Epithelial cell of prostate (primary cell): ENCODE measurements around the gene UMAD1.
A peak's percentile ranks its signal among the peaks of the same experiment; 100 is the strongest.

ENCODE experiments used
- DNase-seq: peaks from one replicate; pipeline ENCODE4 v3.0.0-alpha.2; 2011; ENCODE audit warnings: low read depth, low spot score
- H3K27ac ChIP-seq: fragments of 450-650 bp; 2 replicates; pipeline ENCODE4 v1.5.1; 2017; ENCODE audit warnings: mild to moderate bottlenecking

Gene UMAD1

DNA sequence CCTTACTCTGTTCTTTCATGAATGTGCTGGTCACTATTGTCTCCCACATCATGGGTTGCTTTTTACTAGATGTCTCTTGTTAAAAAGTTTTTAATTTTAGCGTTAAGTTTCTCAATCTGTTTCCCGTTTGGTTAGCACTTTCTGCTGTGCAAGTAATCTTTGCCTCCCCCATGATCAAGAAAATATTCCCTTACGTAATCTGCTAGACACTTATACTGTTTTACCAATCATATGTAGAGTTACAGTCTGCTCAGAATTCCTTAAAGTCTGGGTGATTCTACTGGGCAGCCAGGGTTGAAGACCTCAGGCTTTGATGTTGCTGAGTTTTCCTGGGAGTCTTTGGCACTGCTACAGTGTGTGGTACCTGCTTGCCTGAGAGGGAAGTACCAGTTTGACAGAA, 116.0 kb downstream of the UMAD1 start:
- no peak for DNase-seq
- H3K27ac ChIP-seq = no peak overlapping the region

DNA sequence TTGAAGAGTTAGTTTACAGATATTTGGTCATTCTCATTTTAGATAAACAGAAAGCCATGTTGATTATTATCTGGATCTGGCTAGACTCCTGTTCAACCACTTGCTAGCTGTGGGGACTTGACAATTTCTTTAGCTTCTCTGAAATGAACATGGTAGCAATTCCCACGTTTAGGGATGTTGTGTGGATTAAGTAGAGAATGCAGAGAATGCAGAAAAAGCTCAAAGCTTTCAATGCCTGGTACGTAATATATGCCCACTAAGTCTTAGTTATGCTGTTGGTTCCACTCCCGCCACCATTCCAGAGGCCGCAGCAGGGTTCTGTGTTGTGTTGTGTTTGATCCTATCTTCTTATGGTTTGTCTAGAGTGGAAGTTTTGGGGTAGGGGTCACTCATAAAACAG, 117.0 kb downstream of the UMAD1 start:
- DNase-seq = no peak
- H3K27ac ChIP-seq = no peak overlapping the region

DNA sequence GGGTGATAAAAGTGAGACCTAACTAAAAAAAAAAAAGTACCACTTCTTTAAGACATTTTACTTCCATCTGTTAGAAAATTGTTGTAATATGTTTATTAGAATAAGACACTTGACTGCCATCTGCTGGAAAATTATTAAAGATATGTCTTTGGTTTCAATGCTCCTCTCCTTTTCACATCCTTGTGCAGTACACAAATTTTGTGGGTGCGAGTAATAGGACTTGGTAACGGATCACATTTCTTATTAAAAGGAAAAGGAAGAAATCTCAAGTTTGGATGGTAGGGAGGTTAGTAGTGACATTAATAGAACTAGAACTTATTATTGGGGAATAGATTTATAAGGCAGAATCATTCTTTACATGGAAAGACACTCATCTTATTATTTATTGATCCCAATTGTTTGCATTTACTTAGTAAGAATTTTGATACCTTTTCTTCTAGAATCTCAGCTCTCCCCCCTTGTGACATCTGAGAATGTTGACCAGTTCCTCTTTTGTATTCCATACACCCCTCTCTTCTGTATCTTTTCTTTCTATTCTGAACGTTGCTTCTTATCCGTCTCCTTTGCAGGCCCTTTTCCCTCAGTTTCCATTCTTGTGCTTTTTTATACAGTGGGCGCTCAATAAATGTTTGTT, 120.9 kb downstream of the UMAD1 start:
- H3K27ac ChIP-seq = peak overlapping the region; percentile 67
- no peak for DNase-seq

DNA sequence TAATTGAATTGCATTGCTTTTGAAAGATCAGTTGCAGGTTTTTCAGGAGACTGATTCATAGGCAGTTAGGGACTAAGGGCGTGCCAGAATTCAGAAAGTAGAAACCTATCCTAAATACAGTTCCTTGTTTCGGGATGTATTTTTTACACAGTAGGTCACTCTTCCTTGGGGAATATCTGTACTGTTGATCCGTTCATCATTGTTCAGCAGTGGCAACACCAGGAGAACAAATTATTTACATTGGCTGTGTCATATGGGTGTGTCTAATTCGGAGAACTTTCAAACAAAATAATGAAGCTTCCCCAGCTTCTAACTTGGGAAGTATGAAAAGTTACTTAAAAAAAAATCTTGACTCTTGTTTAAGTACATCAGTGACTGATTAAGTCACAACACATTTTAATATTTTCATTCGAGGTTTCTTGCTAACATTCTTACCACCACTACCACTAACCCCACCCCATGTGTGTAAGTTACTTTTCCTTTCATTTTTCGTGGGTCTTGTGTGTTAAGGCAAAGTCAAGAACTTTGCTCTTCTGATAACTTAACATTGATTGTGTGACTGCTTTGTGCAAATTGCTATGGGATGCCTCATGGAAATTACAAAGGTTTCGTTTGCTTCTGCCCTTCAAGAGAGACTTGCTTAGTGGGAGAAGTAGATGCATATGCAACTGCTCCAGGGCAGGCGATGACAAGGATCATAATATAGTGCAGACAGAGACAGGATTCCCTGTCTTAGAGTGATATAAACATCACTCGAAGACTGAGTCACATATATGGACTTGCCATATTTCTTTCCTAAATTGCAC, 121.6 kb downstream of the UMAD1 start:
- DNase-seq = peak; percentile 12
- peak overlapping the region; percentile 67 for H3K27ac ChIP-seq

DNA sequence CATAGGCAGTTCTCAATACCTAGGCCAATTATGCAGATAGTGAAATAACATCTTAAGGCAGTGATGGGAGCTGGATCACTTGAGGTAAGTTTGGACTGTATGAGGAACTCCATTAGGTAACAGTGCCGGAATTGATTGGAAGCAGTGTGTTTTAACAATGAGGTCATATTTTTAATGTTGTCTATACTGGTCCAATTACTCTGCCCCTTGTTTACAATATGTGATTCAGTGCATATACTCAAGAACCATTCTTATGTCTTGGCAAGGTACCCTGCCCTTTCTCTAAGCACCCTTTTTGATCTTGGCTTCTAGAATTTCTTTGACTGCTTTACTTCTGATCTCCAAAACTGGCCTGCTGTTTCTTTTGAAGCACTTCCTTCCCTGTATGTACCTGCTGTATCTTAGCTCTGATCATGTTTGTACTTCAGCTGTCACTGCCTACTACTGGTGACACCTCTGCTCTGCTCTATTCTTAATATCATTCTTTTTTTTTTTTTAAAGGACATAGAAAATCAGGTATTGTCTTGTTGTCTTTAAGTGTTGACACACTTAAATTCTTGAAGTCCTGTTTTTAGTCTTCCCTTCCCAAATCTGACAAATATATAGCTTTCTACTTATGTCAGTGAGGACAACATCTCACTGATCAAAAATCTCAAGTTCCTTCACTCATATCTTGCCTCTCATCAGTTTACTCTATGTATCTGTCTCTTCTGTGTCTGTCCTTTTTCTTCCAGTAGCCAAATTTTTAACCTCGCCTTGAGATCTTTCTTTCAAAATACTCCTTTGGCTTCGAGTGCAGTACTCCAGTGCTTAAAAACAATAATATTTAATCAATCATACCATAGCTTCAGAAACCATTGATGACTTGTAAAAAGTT, 124.2 kb downstream of the UMAD1 start:
- DNase-seq = peak; percentile 16
- H3K27ac ChIP-seq = peak overlapping the region; percentile 51

DNA sequence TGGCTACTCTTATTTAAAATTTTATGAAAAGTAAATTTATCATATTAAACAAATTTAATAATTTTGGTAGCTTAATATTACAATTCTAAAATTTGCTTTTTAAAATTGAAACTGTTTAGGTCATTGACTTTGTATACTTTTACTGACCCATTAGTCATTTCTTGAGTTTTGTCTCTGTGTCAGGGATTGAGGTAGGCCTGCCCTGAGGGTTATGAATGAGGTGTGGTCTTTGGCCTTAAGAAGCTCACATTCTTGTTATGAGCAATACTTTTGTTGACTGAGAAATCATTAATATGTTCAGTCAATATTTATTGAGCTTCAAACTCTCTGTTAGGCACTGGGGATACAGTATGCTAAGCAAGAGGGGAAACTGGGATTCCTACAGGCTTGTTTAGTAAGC, 124.9 kb downstream of the UMAD1 start:
- peak overlapping the region; percentile 51 for H3K27ac ChIP-seq
- peak; percentile 74 for DNase-seq

DNA sequence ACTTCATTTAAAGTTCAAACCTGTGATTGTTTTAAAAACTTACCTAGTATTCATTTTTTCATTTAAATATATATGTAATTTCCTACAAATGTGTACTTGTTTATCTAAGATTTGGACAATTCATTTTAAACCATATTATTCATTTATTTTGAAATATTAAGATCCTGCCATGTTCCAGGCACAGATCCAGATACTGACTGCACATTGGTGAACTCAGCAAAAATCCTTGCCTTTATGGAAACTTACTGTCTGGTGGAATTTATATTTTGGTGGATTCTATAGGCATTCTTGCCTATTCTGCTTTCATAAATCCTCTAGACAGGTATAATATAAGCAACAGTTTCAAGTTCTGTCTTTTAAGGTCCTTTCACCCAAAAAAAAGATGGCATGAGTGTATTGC, 126.1 kb downstream of the UMAD1 start:
- DNase-seq = no peak
- no peak overlapping the region for H3K27ac ChIP-seq

DNA sequence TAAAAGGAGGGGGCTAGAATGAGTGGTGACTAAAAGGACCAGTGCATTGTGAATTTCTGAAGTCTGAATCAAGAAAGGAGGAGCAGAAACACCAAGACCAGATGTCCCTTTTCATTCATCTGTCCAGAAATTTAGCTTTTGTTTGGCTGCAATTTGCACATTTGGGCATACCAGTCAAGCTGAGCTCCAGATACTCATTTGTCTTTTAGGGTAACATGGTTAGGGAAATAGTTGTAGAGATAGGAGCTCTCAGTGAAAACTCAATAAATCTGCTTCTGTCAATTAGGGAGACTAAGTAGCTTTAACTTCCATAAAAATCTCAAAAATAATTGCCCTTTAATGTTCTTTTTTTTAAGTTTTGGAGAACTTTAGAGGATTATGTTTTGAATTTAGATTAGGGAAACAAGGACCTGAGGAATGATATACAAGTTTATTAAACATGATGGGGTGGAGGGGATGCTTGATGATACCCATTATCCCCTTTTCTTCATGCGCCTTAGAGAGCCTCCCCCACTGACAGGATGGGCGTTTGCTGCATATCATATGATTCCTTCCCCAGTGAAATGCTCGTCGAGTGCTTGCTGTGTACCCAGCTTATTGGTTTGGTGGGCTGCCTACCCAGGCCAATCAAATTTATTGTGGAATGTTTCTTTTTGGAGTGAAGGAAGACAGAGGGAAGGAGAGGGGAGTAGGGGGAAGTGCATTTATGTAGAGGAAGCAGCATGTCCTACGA, 128.6 kb downstream of the UMAD1 start:
- DNase-seq = no peak
- no peak overlapping the region for H3K27ac ChIP-seq

DNA sequence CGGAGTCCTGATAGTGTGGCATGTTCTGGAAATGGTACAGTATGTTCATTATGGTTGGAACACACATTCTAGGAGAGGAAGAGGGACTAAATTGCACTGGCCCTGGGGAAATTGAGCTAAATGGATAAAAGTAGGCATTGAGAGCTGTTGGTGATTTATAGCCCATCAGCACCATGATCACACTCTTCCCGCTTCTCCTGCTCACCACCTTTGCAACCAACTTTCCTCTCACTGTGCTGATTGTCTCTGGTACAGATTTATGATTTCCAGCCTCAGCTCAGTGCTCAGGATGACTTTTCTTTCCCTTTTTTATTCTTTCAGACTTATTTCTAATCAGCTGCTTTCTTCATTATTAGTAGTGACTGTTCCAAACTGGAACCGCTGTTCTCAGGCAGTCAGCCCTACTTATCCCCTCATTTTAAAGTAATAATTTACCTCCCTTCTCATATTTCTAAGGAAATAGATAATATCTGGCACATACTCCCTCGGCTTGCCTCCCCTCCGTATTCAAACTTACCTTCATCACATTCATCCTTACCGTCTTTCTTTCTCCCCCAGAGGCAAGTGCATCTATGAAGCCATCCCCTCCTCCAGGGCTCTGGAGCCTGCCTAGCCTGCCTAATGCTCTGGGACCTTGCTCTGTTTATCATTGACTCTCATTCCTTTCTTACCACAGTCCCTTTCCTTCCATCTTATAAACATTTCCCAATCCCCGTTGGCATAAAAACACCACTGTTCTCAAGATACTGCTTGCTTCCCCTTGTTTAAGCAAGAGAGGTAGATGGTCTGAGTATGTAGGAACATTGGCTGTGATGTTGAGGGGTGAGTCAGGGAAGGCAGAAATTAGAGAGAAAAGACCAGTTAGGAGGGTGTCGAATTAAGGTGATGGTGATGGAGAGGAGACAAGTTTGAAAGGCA, 129.4 kb downstream of the UMAD1 start:
- DNase-seq = no peak
- H3K27ac ChIP-seq = no peak overlapping the region

DNA sequence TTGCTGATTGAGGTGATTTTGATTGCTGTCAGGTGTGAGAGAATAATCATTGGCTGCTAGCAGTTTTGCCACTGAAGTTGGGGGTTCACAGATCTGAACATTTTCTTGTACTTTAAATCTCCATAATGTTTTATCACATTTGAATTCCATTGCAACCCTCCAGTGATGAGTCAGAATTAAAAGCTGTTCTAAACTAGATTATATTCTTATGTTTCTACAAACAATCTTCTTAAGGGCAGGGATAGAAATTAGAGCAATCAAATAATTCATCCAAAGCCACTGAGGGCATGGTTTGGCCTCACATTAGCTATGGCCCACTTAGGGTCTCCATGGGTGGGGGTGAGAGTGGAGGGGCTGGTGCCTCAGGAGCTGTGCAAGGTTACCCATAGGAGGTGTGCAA, 130.9 kb downstream of the UMAD1 start:
- no peak for DNase-seq

DNA sequence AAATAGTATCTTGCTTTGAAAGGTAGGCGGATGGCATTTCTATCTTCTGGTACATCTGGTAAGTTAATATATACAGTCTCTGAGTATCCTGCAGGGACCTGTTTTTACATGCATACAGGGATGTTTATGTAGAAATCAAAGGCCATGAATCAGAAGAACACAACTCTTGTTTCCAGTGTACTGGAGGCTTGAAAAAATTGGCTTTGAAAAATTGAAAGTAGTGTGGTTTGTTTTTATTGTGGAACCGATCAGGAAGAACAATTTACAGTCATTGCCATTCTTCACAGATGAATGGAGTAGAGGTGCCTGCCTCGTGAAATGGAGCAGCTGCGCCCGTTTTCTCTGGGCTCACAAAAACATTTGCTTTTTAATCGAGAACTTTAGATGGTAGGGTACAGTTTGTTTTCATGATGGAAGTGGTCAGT, 131.9 kb downstream of the UMAD1 start:
- peak overlapping the region; percentile 78 for H3K27ac ChIP-seq
- peak; percentile 93 for DNase-seq

More for the DNA sequence above, 130.9 kb downstream of the UMAD1 start:
- peak overlapping the region; percentile 78 for H3K27ac ChIP-seq

DNA sequence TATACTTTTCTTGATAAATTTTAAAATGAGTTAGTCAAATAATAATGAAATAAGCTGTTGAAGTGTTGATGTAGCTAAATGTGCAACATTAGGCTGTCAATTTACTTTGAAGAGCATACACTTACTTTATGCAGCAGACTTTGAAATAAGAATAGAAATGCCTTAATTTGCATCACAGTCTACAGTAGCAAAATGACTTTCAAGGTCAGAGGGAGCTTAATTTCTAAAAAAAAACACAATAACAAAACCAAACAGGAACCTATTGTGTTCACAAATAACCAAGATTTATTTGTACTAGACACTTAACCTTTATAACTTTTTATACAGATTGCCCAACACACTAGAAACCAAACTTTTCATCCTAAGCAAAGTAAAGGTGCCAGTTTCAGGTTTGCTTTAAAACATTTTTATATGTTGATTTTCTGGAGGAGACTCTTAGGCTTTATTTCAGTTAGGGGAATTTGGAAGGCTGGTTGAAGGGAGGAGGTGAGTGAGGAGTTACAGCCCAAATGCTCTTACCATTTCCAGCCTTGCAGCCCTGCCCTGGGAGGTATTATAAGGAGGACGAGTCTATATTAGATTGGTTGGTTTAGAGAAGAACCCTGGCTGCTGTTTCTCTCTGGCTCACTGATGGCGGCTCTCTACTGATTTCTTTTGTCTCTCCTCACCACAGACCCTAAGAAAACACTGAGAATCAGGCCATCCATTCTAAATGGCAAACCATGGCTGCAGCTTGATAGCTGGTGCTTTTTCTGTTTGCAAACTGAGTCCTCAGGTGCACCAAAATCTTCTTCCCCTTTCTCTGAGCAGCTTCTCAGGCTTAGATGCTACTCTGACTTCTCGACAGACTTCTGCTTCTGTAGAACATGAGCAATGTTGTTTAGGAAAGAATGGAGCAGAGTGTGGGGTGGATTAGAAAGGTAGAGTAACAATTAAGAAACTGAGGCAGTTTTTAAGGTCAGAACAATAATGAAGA, 133.1 kb downstream of the UMAD1 start:
- no peak overlapping the region for H3K27ac ChIP-seq

DNA sequence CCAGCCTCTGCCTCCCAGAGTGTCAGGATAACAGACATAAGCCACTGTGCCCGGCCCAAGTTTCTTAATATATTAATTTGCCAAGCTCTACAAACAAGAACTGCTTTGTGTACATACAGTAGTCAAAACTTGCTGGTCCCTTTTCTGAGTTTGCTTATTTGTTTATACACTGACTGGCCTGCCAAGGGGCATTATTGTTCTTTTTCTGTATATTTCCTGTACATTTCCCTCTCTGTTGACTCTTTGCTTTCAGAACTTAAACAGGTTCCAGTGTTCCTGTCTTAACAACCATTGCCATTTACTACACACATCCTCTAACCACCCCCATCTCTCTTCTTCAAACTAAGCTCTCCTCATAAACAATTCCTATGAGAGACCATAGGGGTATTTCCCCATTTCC, 139.3 kb downstream of the UMAD1 start:
- DNase-seq = no peak
- no peak overlapping the region for H3K27ac ChIP-seq

More for the DNA sequence above, 133.1 kb downstream of the UMAD1 start:
- DNase-seq = no peak

DNA sequence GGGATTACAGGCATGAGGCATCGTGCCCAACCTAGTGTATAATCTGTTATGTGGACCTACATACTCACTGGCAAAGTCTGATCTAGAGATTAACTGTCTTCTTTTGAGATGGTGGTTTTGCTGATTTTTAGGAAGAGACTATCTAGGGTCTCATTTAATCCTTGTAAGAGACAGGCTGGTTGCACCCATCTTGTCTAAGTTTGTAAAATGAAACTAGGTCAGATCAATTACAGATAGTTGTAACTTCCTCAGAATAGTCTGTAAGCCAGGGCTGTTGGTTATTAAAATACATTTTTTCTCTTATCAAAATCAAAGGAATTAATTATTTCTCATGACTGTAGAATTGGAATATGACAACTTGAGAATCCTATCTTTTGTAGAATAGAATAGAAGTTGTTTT, 142.4 kb downstream of the UMAD1 start:
- DNase-seq = no peak
- H3K27ac ChIP-seq = no peak overlapping the region

DNA sequence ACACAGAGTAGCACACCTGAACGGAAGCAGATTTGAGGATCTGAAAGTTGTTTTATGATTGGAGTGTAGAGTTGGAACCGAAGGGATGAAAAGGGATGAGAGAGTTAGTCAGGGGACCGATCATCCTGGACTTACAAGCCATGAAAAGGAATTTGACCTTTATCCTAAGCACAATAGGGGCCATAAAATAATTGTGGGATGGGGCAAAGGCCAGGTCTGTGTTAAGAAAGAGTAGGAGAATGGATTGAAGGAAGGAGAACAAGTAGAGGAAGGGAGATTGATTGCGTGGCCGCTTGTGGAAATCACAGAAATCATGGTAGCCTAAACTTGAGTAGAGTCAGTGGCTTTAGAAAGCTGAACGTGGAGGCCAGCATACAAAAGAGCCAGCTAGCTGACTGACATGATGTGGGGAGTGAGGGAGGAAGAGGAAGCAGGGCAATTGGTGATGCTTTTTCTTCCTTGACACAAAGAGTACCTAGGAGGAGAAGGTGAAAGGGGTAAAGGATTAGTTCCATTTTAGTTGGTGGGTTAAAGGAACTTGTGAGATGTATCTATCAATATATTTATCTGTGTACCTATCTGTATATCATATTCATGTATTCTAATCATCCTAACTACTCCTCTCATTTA, 144.9 kb downstream of the UMAD1 start:
- no peak overlapping the region for H3K27ac ChIP-seq
- DNase-seq = no peak

DNA sequence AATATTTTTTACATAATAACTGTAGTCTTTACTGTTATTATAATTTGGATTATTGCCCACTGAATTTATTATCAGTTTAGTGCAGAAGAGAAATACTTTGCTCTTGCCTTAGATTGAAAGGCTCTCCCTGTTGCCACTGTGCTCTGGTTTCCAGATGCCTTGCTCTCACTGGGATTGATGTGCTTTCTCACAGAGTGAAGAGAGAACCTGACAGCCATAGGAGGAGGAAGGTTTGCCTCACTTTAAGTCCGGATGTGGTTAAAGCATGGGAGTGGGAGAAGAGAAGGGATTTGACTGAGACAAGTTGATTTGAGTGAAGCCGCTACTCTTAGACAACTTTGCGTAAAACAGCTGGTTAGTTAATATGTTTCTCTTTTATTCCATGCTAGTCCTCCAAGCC, 146.0 kb downstream of the UMAD1 start:
- no peak overlapping the region for H3K27ac ChIP-seq
- DNase-seq = no peak

DNA sequence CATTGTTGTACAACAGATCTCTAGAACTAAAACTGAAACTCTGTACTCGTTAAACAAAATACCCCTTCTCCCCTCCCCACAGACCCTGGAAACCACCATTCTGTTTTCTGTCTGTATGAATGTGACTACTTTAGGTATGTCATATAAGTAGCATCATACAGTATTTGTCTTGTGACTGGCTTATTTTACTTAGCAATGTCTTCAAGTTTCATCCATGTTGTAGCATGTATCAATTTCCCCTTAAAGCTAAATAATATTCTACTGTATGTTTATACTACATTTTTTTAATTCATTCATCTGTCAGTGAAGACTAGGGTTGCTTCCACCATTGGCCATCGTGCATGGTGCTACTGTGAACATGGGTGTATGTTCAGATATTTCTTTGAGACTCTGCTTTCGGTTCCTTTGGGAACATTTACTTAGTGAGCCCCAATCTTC, 149.0 kb downstream of the UMAD1 start:
- no peak overlapping the region for H3K27ac ChIP-seq
- DNase-seq = no peak
